Middle frontal gyrus (tissue), 1 donor: ENCODE results near the gene RPL26.
"Not testable (repeated sequence)": the region's sequence is repeated elsewhere in the genome, so short reads cannot be mapped to it uniquely, and the experiment has no call there.

Experiments used
- DNase-seq: peaks from one replicate; pipeline ENCODE4 v3.0.0-alpha.2; 2015; ENCODE audit warnings: low spot score; ENCODE audit errors: extremely low spot score

Gene RPL26

DNA sequence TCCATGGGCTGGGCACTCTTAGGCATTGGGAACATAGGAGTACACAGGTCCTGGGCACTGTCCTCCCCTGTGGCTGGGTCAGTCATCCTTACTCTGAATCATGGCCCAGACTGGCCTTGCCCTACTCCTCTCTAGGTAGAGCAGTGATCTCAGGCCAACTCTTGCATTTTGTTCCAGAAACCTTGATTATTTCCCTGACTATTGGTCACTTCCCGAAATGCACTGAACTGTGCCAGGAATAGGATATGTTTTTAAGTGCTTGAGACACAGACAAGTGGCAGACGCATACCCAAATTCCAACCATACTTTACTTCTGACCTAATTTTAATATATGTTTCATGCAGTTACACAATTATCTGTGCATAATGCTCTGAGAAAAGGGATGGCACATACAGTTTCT lies 16.8 kb downstream of the RPL26 start:
- DNase-seq = no peak

GRCh38 chr17:8365143-8365542 lies 17.9 kb downstream of the RPL26 start:
- no peak for DNase-seq

- DNase-seq = no peak
These were observed 20.2 kb downstream of the RPL26 start for GRCh38 chr17:8362651-8363332.

DNA sequence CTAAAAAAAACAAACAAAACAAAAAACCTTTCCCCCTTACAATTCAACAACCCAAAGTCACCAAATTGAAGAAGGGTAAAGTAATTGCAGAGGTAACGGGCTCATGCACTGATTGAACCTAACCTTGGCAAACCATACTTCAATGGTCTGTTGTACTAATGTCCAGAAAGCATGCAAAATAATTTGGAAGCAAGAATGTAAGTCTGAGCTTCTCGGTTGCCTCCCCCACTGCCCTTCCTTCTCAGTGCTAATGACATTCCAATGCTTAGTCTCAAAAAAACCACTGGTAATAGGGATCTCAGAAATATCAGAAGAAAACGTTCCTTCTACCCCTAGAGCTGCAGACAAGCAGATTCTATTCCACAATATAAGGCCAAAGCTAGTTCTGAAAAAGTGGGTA lies 22.2 kb downstream of the RPL26 start:
- DNase-seq = no peak

DNA sequence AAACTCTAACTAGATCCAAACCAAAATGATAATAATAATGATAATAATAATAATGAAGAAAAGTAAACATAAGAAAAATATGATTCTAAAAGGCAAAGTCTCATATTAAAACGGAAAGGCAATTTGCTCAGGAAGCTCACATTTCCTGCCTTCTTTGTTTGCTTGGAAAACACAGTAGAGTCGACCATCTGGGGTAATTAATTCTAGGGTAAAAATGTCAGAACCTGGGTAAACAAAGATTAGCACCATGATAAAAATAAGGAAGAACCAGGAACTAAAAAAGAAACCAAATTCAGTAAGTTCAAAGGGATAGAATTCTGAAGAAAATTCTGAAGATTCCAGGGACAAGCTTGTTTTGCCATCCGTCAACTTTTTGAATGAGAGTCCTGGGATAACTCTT lies 22.7 kb downstream of the RPL26 start:
- DNase-seq = no peak

DNA sequence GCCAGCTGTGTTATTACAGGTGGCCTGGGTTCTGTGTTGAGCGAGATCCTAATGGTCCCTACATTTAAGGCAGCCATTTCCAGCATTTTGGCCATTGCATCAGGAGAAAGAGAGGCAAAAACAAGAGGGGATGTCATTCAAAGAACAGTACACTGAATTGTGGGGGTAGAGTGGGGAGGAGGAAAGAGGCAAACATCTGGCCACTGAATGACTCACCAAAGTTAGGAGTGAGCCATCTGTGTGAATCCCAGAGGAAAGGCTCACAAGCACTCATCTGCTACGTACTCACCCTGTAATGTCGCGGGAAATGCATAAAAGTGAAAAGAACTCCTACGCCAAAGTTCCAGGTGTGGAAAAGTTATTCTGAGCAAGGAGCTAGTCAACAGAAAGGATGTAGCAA lies 23.2 kb downstream of the RPL26 start:
- no peak for DNase-seq

DNA sequence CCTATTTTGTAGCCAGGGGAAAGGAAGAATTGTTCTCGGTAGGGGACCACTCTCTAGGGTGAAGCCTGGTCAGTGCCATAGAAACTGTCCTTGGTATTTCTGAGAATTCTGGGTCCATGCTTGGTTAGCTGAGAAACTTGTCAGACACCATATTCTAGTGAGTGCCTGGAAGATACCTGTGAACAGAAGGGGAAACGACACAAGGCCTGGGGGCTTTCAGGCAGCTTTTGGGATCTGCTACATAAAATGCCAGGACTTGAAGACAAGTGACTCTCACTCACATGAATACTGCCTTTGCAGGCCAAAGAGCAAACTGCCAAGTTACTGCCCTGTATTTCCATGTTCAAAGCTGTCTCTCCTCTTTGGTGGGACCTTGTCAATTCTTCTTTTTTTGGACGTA lies 25.1 kb downstream of the RPL26 start:
- no peak for DNase-seq

GRCh38 chr17:8354236-8354635 lies 28.8 kb downstream of the RPL26 start:
- no peak for DNase-seq

DNA sequence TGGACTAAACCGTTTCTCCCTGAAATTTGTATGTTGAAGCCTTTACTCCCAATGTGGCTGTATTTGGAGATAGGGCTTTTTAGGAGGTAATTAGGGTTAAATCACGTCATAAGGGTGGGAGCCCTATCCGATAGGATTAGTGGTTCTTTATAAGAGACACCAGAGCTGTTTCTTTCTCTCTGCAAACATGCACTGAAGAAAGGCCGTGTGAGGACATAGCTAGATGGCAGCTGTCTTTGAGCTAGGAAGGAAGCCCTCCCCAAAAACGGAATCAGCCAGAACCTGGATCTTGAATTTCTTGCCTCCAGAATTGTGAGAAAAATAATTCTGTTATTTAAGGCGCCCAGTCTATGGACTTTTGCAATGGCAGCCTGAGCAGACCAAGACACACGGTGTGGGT lies 29.3 kb downstream of the RPL26 start:
- DNase-seq = no peak

DNA sequence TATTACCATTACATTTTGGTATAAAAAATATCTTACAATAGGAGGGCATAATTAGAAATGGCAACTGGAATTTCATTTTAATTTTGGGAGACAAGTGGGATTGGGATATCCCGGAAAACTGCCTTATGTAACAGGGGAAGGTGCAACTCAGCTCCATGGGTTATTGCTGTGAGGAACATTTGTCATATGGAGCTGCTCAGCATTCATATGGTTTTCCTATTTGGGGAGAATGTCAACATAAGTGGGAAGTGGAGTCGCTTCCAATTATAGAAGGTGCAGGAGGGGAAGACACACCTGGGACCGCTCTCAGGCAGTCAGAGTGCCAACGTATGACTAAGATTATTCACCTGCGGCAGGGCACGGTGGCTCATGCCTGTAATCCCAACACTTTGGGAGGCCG lies 32.7 kb downstream of the RPL26 start:
- no peak for DNase-seq

DNA sequence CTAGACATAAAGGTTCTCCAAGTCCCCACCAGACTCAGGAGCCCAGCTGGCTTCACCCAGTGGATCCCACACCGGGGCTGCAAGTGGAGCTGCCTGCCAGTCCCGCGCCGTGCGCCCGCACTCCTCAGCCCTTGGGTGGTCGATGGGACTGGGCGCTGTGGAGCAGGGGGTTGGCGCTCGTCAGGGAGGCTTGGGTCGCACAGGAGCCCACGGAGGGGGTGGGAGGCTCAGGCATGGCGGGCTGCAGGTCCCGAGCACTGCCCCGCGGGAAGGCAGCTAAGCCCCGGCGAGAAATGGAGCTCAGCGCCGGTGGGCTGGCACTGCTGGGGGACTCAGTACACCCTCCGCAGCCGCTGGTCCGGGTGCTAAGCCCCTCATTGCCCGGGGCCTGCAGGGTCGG lies 36.0 kb downstream of the RPL26 start:
- not testable (repeated sequence) for DNase-seq

GRCh38 chr17:8345951-8346665 lies 36.9 kb downstream of the RPL26 start:
- DNase-seq = no peak

DNA sequence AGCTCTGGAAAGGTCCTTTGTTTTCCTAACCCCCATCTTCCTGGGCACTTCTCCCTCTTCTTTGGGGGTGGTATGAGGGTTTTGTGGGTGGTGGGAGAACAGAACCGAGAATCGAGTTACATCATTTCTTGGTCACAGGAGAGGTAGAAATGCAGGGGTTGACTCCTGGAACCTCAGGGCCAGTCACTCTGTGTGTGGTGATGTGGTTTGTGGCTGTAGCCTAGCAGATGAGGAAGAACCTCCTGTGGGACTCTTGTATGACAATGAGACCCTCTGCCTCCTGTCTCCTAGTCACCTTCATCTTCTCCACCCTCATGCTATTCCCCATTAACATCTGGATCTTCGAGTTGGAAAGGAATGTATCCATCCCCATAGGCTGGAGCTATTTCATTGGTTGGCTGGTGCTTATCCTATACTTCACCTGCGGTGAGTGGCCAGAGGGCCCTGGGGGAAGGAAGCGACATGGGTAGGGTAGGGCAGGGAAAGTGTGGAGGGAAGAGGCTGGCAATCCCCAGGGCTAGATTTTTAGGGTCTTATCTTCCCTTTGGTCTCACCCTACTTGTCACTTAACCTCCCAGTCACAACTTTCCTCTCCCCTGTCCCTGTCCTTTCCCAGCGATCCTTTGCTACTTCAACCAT lies 37.8 kb downstream of the RPL26 start:
- no peak for DNase-seq

- DNase-seq = no peak
These were observed 41.5 kb downstream of the RPL26 start for GRCh38 chr17:8341456-8341855.

DNA sequence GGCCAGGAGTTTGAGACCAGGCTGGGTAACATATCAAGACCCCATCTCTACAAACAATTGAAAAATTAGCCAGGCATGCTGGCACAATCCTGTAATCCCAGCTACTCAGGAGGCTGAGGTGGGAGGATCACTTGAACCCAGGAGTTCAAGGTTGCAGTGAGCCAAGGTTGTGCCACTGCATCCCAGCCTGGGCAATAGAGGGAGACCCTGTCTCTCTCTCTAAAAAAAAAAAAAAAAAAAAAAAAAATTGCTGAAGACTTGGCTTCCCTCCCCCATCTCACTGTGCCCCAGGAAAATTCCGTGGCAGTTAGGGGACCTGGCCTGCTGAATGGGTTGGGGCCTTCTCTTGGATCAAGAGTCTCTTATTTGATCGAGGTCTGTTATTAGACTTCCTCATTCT lies 43.5 kb downstream of the RPL26 start, which contains the start of gene ODF4:
TSS of gene ODF4 (plus strand) at position 301 of the 400 bp plus-strand sequence. CDS start 212 bp downstream, outside the sequence.
- DNase-seq = no peak

- no peak for DNase-seq
These were observed 44.2 kb downstream of the RPL26 start for GRCh38 chr17:8338753-8339140.

- DNase-seq = no peak
These were observed 44.9 kb downstream of the RPL26 start for GRCh38 chr17:8337802-8338752.

GRCh38 chr17:8333281-8333680 lies 49.7 kb downstream of the RPL26 start:
- DNase-seq = no peak

- no peak for DNase-seq
These were observed 50.3 kb downstream of the RPL26 start for GRCh38 chr17:8332688-8333087.

- no peak for DNase-seq
These were observed 50.9 kb downstream of the RPL26 start for GRCh38 chr17:8332128-8332527.
